T follicular helper cell (primary cell): ENCODE measurements around the gene CFAP53.
A peak's percentile ranks its signal among the peaks of the same experiment; 100 is the strongest.
"Not testable (repeated sequence)": the region's sequence is repeated elsewhere in the genome, so short reads cannot be mapped to it uniquely, and the experiment has no call there.

ENCODE experiments used
- DNase-seq: peaks from one replicate; pipeline ENCODE4 v3.0.0-alpha.2; 2020; ENCODE audit warnings: low read depth

Gene CFAP53

DNA sequence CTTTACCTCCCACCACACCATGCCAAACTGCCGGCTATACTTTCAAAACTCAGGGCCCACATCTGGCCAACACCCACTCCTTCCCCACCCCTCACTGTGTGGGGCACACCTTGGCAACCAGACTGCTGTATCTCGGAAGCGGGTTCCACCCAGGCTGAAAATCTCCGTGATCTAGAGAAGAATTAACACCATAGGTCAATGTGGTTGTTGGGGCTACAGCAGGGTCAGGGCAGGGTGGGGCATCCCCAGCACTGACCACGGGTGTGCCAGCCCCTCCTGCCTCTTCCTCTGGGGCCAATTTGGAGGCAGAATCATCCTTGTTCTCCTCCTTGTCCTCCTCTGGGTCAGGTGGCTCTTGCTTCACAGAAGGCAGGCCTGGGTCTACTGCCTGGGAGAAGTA, 6.3 kb upstream of the CFAP53 start:
- DNase-seq, result no peak

GRCh38 chr18:50268022-50268747, 1.9 kb upstream of the CFAP53 start:
- DNase-seq, result peak; percentile 61

DNA sequence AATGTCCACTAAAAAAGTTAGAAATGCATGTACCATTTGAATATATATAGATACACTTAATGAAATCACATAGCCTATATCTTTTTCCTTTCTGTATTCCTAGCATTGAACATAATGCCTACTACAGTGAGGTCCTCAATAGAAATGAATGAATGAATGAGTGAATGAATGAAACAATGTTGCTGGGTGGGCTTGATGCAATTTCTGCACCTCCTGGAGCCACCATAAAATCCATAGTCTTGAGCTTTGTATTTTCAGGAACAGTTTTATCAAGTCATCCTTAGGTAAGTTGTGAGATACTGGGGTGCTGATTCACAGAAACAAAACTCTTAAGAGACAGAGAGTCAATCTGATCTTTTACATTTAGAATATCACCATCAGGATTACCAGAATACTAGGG, 3.3 kb downstream of the CFAP53 start:
- no peak for DNase-seq

GRCh38 chr18:50250935-50251334, 15.4 kb downstream of the CFAP53 start:
- no peak for DNase-seq

DNA sequence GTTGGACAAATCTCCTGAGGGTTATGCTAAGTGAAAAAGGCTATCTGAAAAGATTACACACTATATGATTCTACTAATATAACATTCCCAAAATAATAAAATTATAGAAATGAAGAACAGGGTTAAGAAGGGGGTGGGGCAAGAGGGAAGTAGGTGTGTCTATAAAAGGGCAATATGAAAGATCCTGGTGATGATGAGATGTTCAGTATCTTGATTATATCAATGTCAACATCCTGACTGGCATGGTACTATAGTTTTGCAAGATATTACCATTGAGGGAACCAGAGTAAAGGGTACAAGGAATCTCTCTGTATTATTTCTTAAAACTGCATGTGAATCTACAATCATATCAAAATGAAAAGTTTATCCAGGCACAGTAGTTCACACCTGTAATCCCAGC, 16.7 kb downstream of the CFAP53 start:
- no peak for DNase-seq

- DNase-seq, result no peak
These were observed 18.7 kb downstream of the CFAP53 start for GRCh38 chr18:50247561-50247960.

DNA sequence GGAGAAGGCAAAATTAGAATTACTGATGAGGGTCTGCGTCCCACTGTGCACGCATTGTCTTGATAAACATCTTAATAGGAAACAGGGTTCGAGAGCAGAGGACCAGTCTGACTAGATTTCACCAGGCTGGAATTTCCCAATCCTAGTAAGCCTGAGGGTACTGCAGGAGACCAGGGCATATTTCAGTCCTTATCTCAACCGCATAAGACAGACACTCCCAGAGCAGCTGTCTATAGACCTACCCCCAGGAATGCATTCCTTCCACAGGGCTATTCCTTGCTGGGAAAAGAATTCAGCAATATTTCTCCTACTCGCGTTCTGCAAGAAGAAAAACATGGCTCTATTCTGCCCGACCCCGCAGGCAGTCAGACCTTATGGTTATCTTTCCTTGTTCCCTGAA, 24.5 kb downstream of the CFAP53 start:
- DNase-seq, result not testable (repeated sequence)

- no peak for DNase-seq
These were observed 26.2 kb downstream of the CFAP53 start for GRCh38 chr18:50240080-50240563.

- DNase-seq, result no peak
These were observed 33.9 kb downstream of the CFAP53 start for GRCh38 chr18:50232419-50232818.

DNA sequence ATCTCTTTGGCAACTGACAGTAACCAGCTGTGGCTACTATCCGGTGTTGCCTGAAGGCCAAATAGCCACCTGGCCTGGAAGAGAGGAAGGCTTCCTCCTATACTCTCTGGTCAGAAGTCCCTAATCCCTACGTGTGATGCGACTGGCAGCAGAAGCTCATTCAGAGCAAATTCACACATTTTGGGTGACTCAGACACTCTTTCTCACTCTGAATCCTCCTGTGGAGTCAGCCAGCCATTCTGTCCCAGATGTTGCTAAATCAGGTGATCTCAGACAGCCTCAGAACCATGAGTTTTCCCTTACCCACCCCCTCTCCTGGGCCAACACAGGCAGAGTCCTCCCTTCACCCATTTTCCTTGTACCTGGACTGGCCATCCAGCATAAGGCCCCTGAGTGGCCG, 34.7 kb downstream of the CFAP53 start:
- no peak for DNase-seq

DNA sequence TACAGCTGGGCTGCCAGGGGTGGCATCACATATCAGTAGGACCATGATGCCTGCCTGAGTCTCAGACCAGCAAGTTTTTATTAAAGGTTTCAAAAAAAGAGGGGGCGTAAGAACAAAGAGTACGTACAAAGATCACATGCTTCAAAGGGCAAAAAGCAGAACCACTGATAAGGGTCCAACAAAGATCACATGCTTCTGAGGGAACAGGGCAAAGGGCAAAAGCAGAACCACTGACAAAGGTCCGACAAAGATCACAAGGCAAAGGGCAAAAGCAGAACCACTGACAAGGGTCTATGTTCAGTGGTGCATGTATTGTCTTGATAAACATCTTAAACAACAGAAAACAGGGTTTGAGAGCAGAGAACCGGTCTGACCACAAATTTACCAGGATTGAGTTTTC, 46.0 kb downstream of the CFAP53 start:
- DNase-seq, result not testable (repeated sequence)

DNA sequence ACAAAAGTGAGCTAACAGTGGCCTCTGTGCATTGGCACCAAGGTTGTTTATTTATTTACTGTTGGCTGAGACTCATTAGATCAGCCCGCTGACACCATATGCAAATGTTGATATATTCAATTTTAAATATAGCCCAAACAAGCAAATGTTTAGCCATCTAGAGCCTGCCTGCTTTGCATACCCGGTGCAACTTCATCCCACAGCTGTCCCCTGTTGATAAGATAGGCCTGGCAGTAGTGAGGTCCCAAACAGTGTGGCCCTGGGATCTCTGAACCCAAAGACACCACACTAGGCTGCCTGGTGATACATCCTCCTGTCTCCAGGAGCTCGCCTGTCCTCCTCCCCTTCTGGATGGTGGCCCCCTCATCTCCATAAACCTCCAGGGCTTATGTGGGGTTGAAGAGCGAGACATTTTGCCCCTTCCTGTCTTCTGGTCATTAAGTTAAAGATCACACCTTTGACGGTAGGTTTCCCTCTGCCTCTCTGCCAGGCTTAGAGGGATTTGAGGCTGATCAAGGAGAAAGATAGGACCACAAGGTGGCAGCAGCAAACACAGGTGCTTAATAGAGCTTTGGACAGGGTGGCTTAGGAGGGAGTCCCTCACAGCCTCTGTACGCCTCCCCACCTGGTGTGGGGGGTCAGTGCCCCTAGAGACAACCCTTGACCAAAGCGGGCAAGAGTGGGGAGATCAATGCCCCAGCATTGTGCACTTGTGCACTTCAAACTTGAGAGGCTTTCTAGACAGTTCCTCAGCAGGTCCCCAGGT, 47.7 kb downstream of the CFAP53 start:
- DNase-seq, result peak; percentile 16

DNA sequence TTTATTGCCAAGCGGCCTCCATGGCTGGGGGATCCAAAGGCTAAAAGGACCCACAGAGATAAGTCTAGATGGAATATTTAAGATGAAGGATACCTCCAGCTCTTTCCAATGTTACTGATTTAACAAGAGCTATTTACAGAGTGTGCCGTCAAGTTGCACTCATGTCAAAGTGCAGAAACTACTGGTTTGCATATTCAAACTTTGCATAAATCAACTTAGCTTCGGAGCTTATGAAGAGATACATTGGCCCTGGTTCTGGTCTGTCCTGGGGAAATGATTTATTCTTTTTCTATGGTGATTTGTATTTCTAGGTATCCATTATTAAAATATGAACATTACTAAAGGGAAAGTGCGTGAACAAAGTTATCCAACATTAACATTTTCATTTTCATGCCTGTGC, 57.0 kb downstream of the CFAP53 start:
- DNase-seq, result no peak

- DNase-seq, result no peak
These were observed 58.6 kb downstream of the CFAP53 start for GRCh38 chr18:50207722-50208121.

GRCh38 chr18:50203801-50204604, 62.3 kb downstream of the CFAP53 start:
- DNase-seq, result no peak

DNA sequence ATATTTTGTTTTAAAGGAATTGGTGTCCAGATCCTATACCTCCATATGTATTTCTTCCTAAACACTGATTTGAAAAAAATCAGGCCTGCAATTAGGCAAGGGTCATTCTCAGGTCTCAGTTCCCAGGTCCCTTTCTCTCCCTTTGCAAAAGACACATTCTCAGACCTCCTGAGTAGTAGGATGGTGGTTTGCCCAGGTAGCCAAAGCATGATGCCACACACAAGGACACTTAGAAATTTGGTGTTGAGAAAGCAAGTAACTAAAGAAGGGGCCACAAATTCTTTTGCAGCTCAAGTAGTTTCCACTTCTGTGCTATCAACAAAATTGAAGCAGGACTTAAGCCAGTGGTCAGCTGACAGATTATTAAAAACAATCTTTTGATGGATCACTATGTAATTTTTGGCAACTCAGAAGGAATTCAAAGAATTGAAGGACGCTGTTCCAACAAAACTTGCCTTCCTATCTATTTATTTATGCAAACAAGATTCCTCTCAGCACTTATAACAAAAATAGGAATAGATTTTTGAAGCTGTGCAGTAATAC, 64.7 kb downstream of the CFAP53 start:
- no peak for DNase-seq

DNA sequence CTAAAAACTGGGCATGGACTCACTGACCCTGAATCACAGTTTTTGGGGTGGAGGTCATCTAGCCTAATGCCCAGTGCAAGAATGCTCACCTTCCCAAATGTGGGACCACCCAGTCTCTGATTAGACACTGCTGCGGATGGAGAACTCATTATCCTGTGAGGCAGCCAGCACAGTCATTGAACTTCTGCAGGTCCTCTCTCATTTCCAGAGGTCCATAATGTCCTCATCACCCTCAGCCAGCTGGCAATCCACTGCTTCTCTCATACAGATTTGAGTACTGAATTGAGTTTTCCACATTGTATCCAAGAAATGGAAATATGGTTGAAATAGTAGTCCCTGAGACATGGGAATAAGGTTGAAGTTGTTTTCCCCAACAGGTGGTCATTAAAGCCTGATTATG, 66.4 kb downstream of the CFAP53 start:
- no peak for DNase-seq

DNA sequence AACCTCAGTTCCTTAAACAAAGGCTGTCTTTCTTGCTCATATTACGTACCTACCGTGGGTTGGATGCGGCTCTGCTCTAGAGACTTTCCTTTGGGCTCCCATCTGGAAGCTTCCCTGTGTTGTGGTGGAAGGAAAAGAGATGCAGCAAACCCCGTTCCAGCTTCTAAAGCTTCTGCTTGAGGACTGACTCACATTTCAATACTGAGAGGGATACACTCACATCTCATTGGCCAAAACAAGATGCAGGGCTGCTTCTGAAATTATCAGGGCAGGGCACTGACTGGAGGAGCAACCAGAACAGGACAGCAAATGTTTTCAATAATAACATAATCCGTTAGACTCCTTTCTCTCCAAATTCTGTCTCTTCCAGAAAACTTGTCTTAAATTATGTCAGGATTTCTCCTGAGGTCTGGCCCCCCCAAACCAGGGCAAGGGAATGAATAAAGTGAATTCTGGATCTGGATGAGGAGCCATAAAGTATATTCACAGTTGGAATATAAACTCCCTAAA, 66.9 kb downstream of the CFAP53 start:
- DNase-seq, result no peak

- no peak for DNase-seq
These were observed 70.0 kb downstream of the CFAP53 start for GRCh38 chr18:50196261-50196660.

DNA sequence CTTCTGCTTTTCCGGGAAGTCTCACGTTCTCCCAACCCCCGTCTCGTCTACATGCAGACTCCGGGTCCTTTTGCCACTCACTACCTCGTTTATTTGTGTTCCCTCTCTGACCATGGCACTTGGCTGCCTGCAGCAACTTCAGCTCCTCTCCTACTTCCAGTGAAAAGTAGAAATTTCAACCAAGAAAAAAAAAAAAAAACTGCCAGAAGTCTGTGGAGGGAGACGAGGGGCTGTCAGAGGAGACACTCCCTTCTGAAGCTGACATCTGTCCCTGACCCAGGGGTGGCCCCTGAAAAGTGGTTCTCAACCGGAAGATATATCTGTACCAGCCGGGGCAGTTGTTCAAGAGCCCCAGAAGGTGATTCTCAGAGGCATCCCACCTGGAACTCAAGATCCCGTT, 70.6 kb downstream of the CFAP53 start:
- DNase-seq, result no peak

GRCh38 chr18:50194631-50195532, 71.4 kb downstream of the CFAP53 start, which contains the start of gene MYO5B:
TSS of gene MYO5B (minus strand) at chr18:50195147. CDS start at chr18:50194793, 354 bp downstream.
- DNase-seq, result peak; percentile 25
